NCI-H2107 treated with DMSO at 0.1 percent for 48 hours (cell line): ENCODE results near the gene MTX3.

Experiments
- DNase-seq: peaks from one replicate; lab custom pipeline; 2025; ENCODE audit not compliant: unreplicated experiment; lab: John Stamatoyannopoulos, UW

The MTX3 gene

GRCh38 chr5:79990598-79991507 is at the start of gene MTX3:
Gene MTX3, minus strand, starts transcription at chr5:79991262. Its CDS starts 24 bp downstream, at chr5:79991238.
- peak; percentile 46 for DNase-seq

- no peak for DNase-seq
These were observed 48.6 kb upstream of the MTX3 start for GRCh38 chr5:80039650-80040049.

- DNase-seq: no peak
These were observed 46.3 kb upstream of the MTX3 start for GRCh38 chr5:80037366-80037765.

GRCh38 chr5:80036615-80037014 is 45.6 kb upstream of the MTX3 start:
- no peak for DNase-seq

- DNase-seq: no peak
These were observed 44.8 kb upstream of the MTX3 start for GRCh38 chr5:80035839-80036238.

GRCh38 chr5:80034962-80035821 is 44.1 kb upstream of the MTX3 start, which contains the start of gene THBS4:
Gene THBS4, plus strand, starts transcription at chr5:80035348. Its CDS starts 190 bp downstream, at chr5:80035538.
- DNase-seq: no peak

GRCh38 chr5:80034559-80034958 is 43.5 kb upstream of the MTX3 start:
- no peak for DNase-seq

- DNase-seq: no peak
These were observed 42.5 kb upstream of the MTX3 start for GRCh38 chr5:80033513-80033912.

- no peak for DNase-seq
These were observed 40.0 kb upstream of the MTX3 start for GRCh38 chr5:80031109-80031508.

- no peak for DNase-seq
These were observed 35.8 kb upstream of the MTX3 start for GRCh38 chr5:80026841-80027240.

GRCh38 chr5:80025069-80025468 is 34.0 kb upstream of the MTX3 start:
- DNase-seq: no peak

GRCh38 chr5:80010754-80011392 is 19.8 kb upstream of the MTX3 start:
- no peak for DNase-seq

GRCh38 chr5:80008995-80009765 is 18.1 kb upstream of the MTX3 start:
- DNase-seq: no peak

- no peak for DNase-seq
These were observed 11.6 kb upstream of the MTX3 start for GRCh38 chr5:80002677-80003076.

- no peak for DNase-seq
These were observed 8.7 kb upstream of the MTX3 start for GRCh38 chr5:79999722-80000121.

GRCh38 chr5:79992891-79993657 is 2.0 kb upstream of the MTX3 start:
- DNase-seq: no peak

GRCh38 chr5:79990205-79990597 is 861 bp downstream of the MTX3 start:
- DNase-seq: no peak

GRCh38 chr5:79986260-79986659 is 4.8 kb downstream of the MTX3 start:
- no peak for DNase-seq

- DNase-seq: no peak
These were observed 5.8 kb downstream of the MTX3 start for GRCh38 chr5:79985288-79985687.

- DNase-seq: no peak
These were observed 6.7 kb downstream of the MTX3 start for GRCh38 chr5:79984363-79984762.
